NB4 (cell line): ENCODE data around the gene DLGAP3.
"Not testable (repeated sequence)": the region's sequence is repeated elsewhere in the genome, so short reads cannot be mapped to it uniquely, and the experiment has no call there.

Experiments
- CTCF ChIP-seq: IDR thresholded peaks from one replicate; pipeline ENCODE4 v1.5.1; 2012; ENCODE audit warnings: low read depth, low read length
- POLR2A ChIP-seq: IDR thresholded peaks from 2 replicates; pipeline ENCODE4 v1.6.1; 2011; ENCODE audit warnings: mild to moderate bottlenecking; ENCODE audit not compliant: insufficient read length; ENCODE audit errors: extremely low read depth

DNA sequence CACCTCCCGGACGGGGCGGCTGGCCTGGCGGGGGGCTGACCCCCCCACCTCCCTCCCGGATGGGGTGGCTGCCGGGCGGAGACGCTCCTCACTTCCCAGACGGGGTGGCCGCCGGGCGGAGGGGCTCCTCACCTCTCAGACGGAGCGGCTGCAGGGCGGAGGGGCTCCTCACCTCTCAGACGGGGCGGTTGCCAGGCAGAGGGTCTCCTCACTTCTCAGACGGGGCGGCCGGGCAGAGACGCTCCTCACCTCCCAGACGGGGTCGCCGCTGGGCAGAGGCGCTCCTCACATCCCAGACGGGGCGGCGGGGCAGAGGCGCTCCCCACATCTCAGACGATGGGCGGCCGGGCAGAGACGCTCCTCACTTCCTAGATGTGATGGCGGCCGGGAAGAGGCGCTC is 38.2 kb upstream of the DLGAP3 start:
- TF ChIP-seq CTCF, POLR2A: not testable (repeated sequence)
